GM12878 (cell line): ENCODE results near the gene ADCY2. TPM values are rescaled to one million over a fixed set of nuclear protein-coding genes. Genes with fewer than 3 reads are reported as not detected.

Source experiments
- ATAC-seq: fragments of 200-7000 bp; cut with Tn5 transposase; 3 replicates; pipeline ENCODE4 v1.9.1; 2020; ENCODE audit warnings: mild to moderate bottlenecking, moderate library complexity
- BruUV-seq: library from RNA; stranded (reverse); fragments of 400-500 nt; replicated peaks from 2 replicates; lab custom pipeline; 2021; lab: Mats Ljungman, UMichigan
- CTCF ChIA-PET: fragments of 300-600 bp; sonication (Branson Sonifier 250); formaldehyde crosslinking; extraction: SDS; loops from one replicate; lab custom pipeline; 2021; ENCODE audit warnings: inconsistent platforms; lab: Yijun Ruan, JAX
- POLR2A ChIA-PET: fragments of 350-600 bp; formaldehyde crosslinking; extraction: SDS; loops from one replicate; lab custom pipeline; 2021; ENCODE audit warnings: inconsistent platforms; lab: Charles Lee
- RAD21 ChIA-PET: fragments of 300-600 bp; sonication (Branson Sonifier 250); formaldehyde crosslinking; loops from one replicate; lab custom pipeline; 2023; ENCODE audit warnings: antibody characterized with exemption; ENCODE audit not compliant: unreplicated experiment; lab: Charles Lee
- SMC1A ChIA-PET: fragments of 300-600 bp; sonication (Branson Sonifier 250); formaldehyde crosslinking; loops from one replicate; lab custom pipeline; 2023; ENCODE audit not compliant: unreplicated experiment, uncharacterized antibody; lab: Charles Lee
- DNase-seq: peaks from one replicate; pipeline ENCODE4 v3.0.0-alpha.2; 2011; ENCODE audit warnings: low read depth, low spot score
- FAIRE-seq: peaks from 3 replicates; lab custom pipeline; 2011; peaks lifted over from hg19 to GRCh38; lab: Jason Lieb, UNC
- H2AFZ ChIP-seq: 2 replicates; pipeline ENCODE4 v1.6.0; 2011; ENCODE audit warnings: low read depth, low read length, control low read depth; ENCODE audit not compliant: control insufficient read depth
- H3K27ac ChIP-seq: 2 replicates; pipeline ENCODE4 v1.5.1; 2011; ENCODE audit warnings: control low read depth; ENCODE audit not compliant: control insufficient read depth, insufficient read depth
- H3K27me3 ChIP-seq, 2 experiments: replicated peaks in 1 of 2; 2 replicates each; pipeline versions ENCODE4 v1.6.0 to v1.6.1; 2011; ENCODE audit warnings: low read length in 1 of 2; ENCODE audit not compliant: control insufficient read depth in 2 of 2, insufficient read depth in 2 of 2
- H3K36me3 ChIP-seq, 2 experiments: 2 replicates each; pipeline ENCODE4 v1.5.1; 2011; ENCODE audit warnings: low read length in 1 of 2; ENCODE audit not compliant: control insufficient read depth in 2 of 2, insufficient read depth in 2 of 2
- H3K4me1 ChIP-seq: 2 replicates; pipeline ENCODE4 v1.6.1; 2011; ENCODE audit warnings: mild to moderate bottlenecking, low read length, moderate library complexity, mixed read lengths; ENCODE audit not compliant: control insufficient read depth, insufficient read depth
- H3K4me2 ChIP-seq: 2 replicates; pipeline ENCODE4 v1.6.0; 2011; ENCODE audit warnings: control low read depth; ENCODE audit not compliant: control insufficient read depth, insufficient read depth
- H3K4me3 ChIP-seq: fragments of 200-600 bp; sonication (generic); 2 replicates; pipeline ENCODE4 v1.5.1; 2016
- H3K79me2 ChIP-seq: 2 replicates; pipeline ENCODE4 v1.6.0; 2011; ENCODE audit warnings: low read length; ENCODE audit not compliant: control insufficient read depth, insufficient read depth
- H3K9ac ChIP-seq: 2 replicates; pipeline ENCODE4 v1.8.0; 2011; ENCODE audit warnings: low read length, control low read depth, mixed read lengths; ENCODE audit not compliant: control insufficient read depth, insufficient read depth
- H3K9me3 ChIP-seq: replicated peaks from 3 replicates; pipeline ENCODE4 v1.5.1; 2011; ENCODE audit warnings: mild to moderate bottlenecking, low read length; ENCODE audit not compliant: control insufficient read depth, insufficient read depth
- H4K20me1 ChIP-seq: 2 replicates; pipeline ENCODE4 v1.6.0; 2011; ENCODE audit not compliant: control insufficient read depth, insufficient read depth
- BCLAF1 ChIP-seq: fragments of 450-650 bp; IDR thresholded peaks from 2 replicates; pipeline ENCODE4 v1.6.1; 2017; ENCODE audit warnings: antibody characterized with exemption, mild to moderate bottlenecking, moderate library complexity
- BRCA1 ChIP-seq: IDR thresholded peaks from 2 replicates; pipeline ENCODE4 v1.6.1; 2011; ENCODE audit warnings: low read depth, low read length, improper control_type of control experiment
- CBX3 ChIP-seq: fragments of 200-600 bp; sonication (generic); IDR thresholded peaks from 2 replicates; pipeline ENCODE4 v1.6.1; 2016; ENCODE audit warnings: low read depth, borderline replicate concordance
- IKZF2 ChIP-seq, 2 experiments: fragments of 450-650 bp; IDR thresholded peaks; 2 replicates each; pipeline ENCODE4 v1.6.1; 2017; ENCODE audit warnings: mild to moderate bottlenecking in 2 of 2, moderate library complexity in 2 of 2
- JUNB ChIP-seq: IDR thresholded peaks from 2 replicates; pipeline ENCODE4 v1.6.1; 2016; ENCODE audit warnings: antibody characterized with exemption, mild to moderate bottlenecking
- SIX5 ChIP-seq: IDR thresholded peaks from 2 replicates; pipeline ENCODE4 v1.6.1; 2011; ENCODE audit warnings: mild to moderate bottlenecking, low read depth, low read length, moderate library complexity; ENCODE audit not compliant: severe bottlenecking
- SRF ChIP-seq, 2 experiments: IDR thresholded peaks; 2 replicates each; pipeline ENCODE4 v1.6.1; 2011; ENCODE audit warnings: low read depth in 2 of 2, low read length in 2 of 2, mild to moderate bottlenecking in 1 of 2, moderate library complexity in 1 of 2
- TBL1XR1 ChIP-seq: IDR thresholded peaks from 2 replicates; pipeline ENCODE4 v1.6.1; 2012; ENCODE audit warnings: low read depth, low read length, improper control_type of control experiment
- ZNF622 ChIP-seq: fragments of 450-650 bp; IDR thresholded peaks from 2 replicates; pipeline ENCODE4 v1.6.1; 2017; ENCODE audit warnings: mild to moderate bottlenecking, inconsistent platforms
- WGBS: methylation state at CpG from one replicate; pipeline ENCODE4 v1.1.6; 2016; ENCODE audit warnings: low lambda C conversion rate; ENCODE audit not compliant: insufficient replicate concordance, insufficient coverage; ENCODE audit errors: missing lambda C conversion rate; 5-methylcytosine and 5-hydroxymethylcytosine counted together
- in situ Hi-C: fragments of 300-500 bp; cut with MboI; formaldehyde crosslinking; loops from 9 replicates; pipeline ENCODE4 v1.14.3; 2018; ENCODE audit warnings: mixed read lengths
- intact Hi-C: fragments of 100-400 bp; cut with micrococcal nuclease; formaldehyde crosslinking; loops from one replicate; pipeline ENCODE4 v1.14.2; 2022; ENCODE audit not compliant: unreplicated experiment
- polyA plus RNA-seq, 11 experiments: library from polyadenylated mRNA; depleted of rRNA in 4 of 11; unstranded in 6 of 11; stranded (reverse) in 5 of 11; fragments of >200 nt; fragmentation: Nextera tagmentation in 4 of 11; fragmentation: Illumina TruSeq in 1 of 11; extraction: Ambion mirVana in 4 of 11; extraction: Trizol in 1 of 11; gene quantifications; 1 replicate in 1 of 11; 2 replicates in 10 of 11; pipeline versions ENCODE4 v1.2.1 to v1.2.3, GENCODE V29; 2011 to 2016; ENCODE audit warnings: inconsistent platforms in 2 of 11, missing spikeins in 2 of 11, low read depth in 1 of 11
- total RNA-seq, 4 experiments: library from RNA; depleted of rRNA in 3 of 4; stranded (reverse); fragments of >200 nt in 3 of 4; fragmentation: Illumina TruSeq in 1 of 4; extraction: Trizol in 1 of 4; gene quantifications; 2 replicates each; pipeline versions ENCODE4 v1.2.1 to v1.2.3, GENCODE V29; 2013 to 2021
- TF ChIP-seq, protein P1 (sequence below): fragments of 450-650 bp; IDR thresholded peaks from 2 replicates; pipeline ENCODE4 v1.6.1; 2016; ENCODE audit warnings: mild to moderate bottlenecking
- TF ChIP-seq, protein P2 (sequence below): fragments of 450-650 bp; formaldehyde crosslinking; IDR thresholded peaks from 2 replicates; pipeline ENCODE4 v1.4.0; 2020; ENCODE audit warnings: mild to moderate bottlenecking, moderate library complexity

Gene ADCY2
- total and polyA plus RNA-seq, 10 of the 15 experiments (the other 5 are each of a cell fraction or from before 2014, with no cell fraction given), result 0.07 to 0.26 TPM; not detected in 8

DNA sequence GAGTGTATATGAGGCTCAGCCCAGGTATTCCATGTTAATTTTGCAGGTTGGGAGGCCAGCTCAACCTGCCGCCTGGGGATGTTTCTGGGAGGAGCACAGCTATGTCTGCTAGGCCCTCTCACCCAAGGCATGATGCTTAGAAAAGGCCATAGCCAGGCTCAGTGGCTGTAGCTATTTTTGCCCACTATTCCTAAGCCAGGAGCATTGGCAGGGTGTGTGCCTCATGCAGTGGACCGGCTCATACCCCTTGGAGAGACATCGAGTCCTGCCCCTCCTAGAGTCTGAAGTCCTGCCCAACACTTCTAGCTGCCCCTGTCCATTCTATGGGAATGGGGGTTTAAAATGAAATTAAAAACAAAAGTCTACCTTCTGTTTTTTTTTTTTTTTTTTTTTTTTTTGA, 22.3 kb downstream of the ADCY2 start:
- H3K36me3 ChIP-seq, result no peaks in the 10 kb centered on the region
- WGBS, result 60% methylated on average over 3 of the region's 3 CpGs
- POLR2A ChIA-PET, result no interaction called here
- H3K79me2 ChIP-seq, result no peaks in the 10 kb centered on the region
- FAIRE-seq (no peak), DNase-seq (no peak)
- intact Hi-C loops, result no loop called here
- TF ChIP-seq SIX5 (no peak), BCLAF1 (no peak), CBX3 (no peak), JUNB (no peak)
- TF ChIP-seq, all 136 proteins: peak for 0
- no peaks in the 10 kb centered on the region for H3K27me3 ChIP-seq
- no peak overlapping the region for H3K27ac ChIP-seq
- H3K4me2 ChIP-seq, result no peak overlapping the region
- no TSS peak for BruUV-seq
- SMC1A ChIA-PET, result no interaction called here
- H2AFZ ChIP-seq, result no peak overlapping the region
- no peak overlapping the region for H3K4me3 ChIP-seq
- no peak for ATAC-seq
- no peaks in the 10 kb centered on the region for H3K9me3 ChIP-seq
- H3K9ac ChIP-seq, result no peak overlapping the region
- RAD21 ChIA-PET, result no interaction called here
- in situ Hi-C loops, result no loop called here
- H4K20me1 ChIP-seq, result no peaks in the 10 kb centered on the region
- H3K4me1 ChIP-seq, result no peaks in the 10 kb centered on the region
- CTCF ChIA-PET, result no interaction called here

GRCh38 chr5:7419367-7419766, 23.4 kb downstream of the ADCY2 start:
- CTCF ChIA-PET, result no interaction called here
- Histone ChIP-seq H3K9me3 (no peaks in the 10 kb centered on the region), H3K27me3 (no peaks in the 10 kb centered on the region), H3K9ac (no peak overlapping the region), H4K20me1 (no peaks in the 10 kb centered on the region), H2AFZ (no peak overlapping the region), H3K4me2 (no peak overlapping the region), H3K79me2 (no peaks in the 10 kb centered on the region), H3K36me3 (no peaks in the 10 kb centered on the region), H3K27ac (no peak overlapping the region), H3K4me3 (no peak overlapping the region), H3K4me1 (no peaks in the 10 kb centered on the region)
- DNase-seq, result no peak
- 15% methylated on average over 4 of the region's 4 CpGs for WGBS
- FAIRE-seq, result no peak
- SMC1A ChIA-PET, result no interaction called here
- no peak for ATAC-seq
- RAD21 ChIA-PET, result no interaction called here
- BruUV-seq, result no TSS peak
- in situ Hi-C loops (no loop called here), intact Hi-C loops (no loop called here)
- POLR2A ChIA-PET, result no interaction called here
- TF ChIP-seq SRF (IDR thresholded peaks at IDR 0.05; ENCODE audit: low read depth in 2 of 2, low read length in 2 of 2) (no peak), BRCA1 (no peak), ZNF622 (no peak), IKZF2 (IDR thresholded peaks at IDR 0.05) (no peak), TBL1XR1 (no peak)
- TF ChIP-seq, protein P1, sequence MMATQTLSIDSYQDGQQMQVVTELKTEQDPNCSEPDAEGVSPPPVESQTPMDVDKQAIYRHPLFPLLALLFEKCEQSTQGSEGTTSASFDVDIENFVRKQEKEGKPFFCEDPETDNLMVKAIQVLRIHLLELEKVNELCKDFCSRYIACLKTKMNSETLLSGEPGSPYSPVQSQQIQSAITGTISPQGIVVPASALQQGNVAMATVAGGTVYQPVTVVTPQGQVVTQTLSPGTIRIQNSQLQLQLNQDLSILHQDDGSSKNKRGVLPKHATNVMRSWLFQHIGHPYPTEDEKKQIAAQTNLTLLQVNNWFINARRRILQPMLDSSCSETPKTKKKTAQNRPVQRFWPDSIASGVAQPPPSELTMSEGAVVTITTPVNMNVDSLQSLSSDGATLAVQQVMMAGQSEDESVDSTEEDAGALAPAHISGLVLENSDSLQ, result no peak
- TF ChIP-seq, protein P2, sequence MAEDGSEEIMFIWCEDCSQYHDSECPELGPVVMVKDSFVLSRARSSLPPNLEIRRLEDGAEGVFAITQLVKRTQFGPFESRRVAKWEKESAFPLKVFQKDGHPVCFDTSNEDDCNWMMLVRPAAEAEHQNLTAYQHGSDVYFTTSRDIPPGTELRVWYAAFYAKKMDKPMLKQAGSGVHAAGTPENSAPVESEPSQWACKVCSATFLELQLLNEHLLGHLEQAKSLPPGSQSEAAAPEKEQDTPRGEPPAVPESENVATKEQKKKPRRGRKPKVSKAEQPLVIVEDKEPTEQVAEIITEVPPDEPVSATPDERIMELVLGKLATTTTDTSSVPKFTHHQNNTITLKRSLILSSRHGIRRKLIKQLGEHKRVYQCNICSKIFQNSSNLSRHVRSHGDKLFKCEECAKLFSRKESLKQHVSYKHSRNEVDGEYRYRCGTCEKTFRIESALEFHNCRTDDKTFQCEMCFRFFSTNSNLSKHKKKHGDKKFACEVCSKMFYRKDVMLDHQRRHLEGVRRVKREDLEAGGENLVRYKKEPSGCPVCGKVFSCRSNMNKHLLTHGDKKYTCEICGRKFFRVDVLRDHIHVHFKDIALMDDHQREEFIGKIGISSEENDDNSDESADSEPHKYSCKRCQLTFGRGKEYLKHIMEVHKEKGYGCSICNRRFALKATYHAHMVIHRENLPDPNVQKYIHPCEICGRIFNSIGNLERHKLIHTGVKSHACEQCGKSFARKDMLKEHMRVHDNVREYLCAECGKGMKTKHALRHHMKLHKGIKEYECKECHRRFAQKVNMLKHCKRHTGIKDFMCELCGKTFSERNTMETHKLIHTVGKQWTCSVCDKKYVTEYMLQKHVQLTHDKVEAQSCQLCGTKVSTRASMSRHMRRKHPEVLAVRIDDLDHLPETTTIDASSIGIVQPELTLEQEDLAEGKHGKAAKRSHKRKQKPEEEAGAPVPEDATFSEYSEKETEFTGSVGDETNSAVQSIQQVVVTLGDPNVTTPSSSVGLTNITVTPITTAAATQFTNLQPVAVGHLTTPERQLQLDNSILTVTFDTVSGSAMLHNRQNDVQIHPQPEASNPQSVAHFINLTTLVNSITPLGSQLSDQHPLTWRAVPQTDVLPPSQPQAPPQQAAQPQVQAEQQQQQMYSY (CRISPR knock-in tag), result no peak
